ENCODE measurements around the gene MTMR4.
A peak's percentile ranks its signal among the peaks of the same experiment; 100 is the strongest.
"Not testable (repeated sequence)": the region's sequence is repeated elsewhere in the genome, so short reads cannot be mapped to it uniquely, and the experiment has no call there.

The MTMR4 gene

GRCh38 chr17:58513965-58514769 is at the start of gene MTMR4:
MTMR4 (minus strand) TSS chr17:58514638; CDS start chr17:58514407, 231 bp downstream.
- peak; percentile 90 for DNase-seq

- DNase-seq: no peak
These were observed 46.1 kb upstream of the MTMR4 start for GRCh38 chr17:58560511-58560910.

GRCh38 chr17:58557981-58558380 is 43.5 kb upstream of the MTMR4 start:
- DNase-seq: no peak

GRCh38 chr17:58556833-58557250 is 42.4 kb upstream of the MTMR4 start:
- DNase-seq: no peak

GRCh38 chr17:58555109-58555508 is 40.7 kb upstream of the MTMR4 start:
- DNase-seq: not testable (repeated sequence)

GRCh38 chr17:58541249-58541648 is 26.8 kb upstream of the MTMR4 start:
- no peak for DNase-seq

- no peak for DNase-seq
These were observed 25.3 kb upstream of the MTMR4 start for GRCh38 chr17:58539698-58540097.

GRCh38 chr17:58538811-58539409 is 24.5 kb upstream of the MTMR4 start:
- DNase-seq: peak; percentile 39

GRCh38 chr17:58537266-58537665 is 22.8 kb upstream of the MTMR4 start:
- DNase-seq: no peak

- peak; percentile 59 for DNase-seq
These were observed 22.1 kb upstream of the MTMR4 start for GRCh38 chr17:58536542-58536941.

- DNase-seq: no peak
These were observed 21.0 kb upstream of the MTMR4 start for GRCh38 chr17:58535431-58535830.

- no peak for DNase-seq
These were observed 20.5 kb upstream of the MTMR4 start for GRCh38 chr17:58534901-58535421.

GRCh38 chr17:58534331-58534730 is 19.9 kb upstream of the MTMR4 start:
- DNase-seq: no peak

- no peak for DNase-seq
These were observed 19.3 kb upstream of the MTMR4 start for GRCh38 chr17:58533616-58534188.

GRCh38 chr17:58532555-58532951 is 18.1 kb upstream of the MTMR4 start:
- DNase-seq: no peak

- peak; percentile 64 for DNase-seq
These were observed 17.5 kb upstream of the MTMR4 start for GRCh38 chr17:58531661-58532554.

GRCh38 chr17:58531122-58531521 is 16.7 kb upstream of the MTMR4 start:
- DNase-seq: no peak

- DNase-seq: no peak
These were observed 16.2 kb upstream of the MTMR4 start for GRCh38 chr17:58530655-58531054.

GRCh38 chr17:58529275-58529674 is 14.8 kb upstream of the MTMR4 start:
- DNase-seq: no peak

- DNase-seq: no peak
These were observed 14.0 kb upstream of the MTMR4 start for GRCh38 chr17:58528443-58528842.

- no peak for DNase-seq
These were observed 13.5 kb upstream of the MTMR4 start for GRCh38 chr17:58527949-58528348.

- DNase-seq: no peak
These were observed 12.9 kb upstream of the MTMR4 start for GRCh38 chr17:58527306-58527705.

- DNase-seq: peak; percentile 74
These were observed 10.8 kb upstream of the MTMR4 start for GRCh38 chr17:58525239-58525638.
